Measurements from ENCODE around the gene ENO2.
"Not testable (repeated sequence)": the region's sequence is repeated elsewhere in the genome, so short reads cannot be mapped to it uniquely, and the experiment has no call there.

ENO2 gene

DNA sequence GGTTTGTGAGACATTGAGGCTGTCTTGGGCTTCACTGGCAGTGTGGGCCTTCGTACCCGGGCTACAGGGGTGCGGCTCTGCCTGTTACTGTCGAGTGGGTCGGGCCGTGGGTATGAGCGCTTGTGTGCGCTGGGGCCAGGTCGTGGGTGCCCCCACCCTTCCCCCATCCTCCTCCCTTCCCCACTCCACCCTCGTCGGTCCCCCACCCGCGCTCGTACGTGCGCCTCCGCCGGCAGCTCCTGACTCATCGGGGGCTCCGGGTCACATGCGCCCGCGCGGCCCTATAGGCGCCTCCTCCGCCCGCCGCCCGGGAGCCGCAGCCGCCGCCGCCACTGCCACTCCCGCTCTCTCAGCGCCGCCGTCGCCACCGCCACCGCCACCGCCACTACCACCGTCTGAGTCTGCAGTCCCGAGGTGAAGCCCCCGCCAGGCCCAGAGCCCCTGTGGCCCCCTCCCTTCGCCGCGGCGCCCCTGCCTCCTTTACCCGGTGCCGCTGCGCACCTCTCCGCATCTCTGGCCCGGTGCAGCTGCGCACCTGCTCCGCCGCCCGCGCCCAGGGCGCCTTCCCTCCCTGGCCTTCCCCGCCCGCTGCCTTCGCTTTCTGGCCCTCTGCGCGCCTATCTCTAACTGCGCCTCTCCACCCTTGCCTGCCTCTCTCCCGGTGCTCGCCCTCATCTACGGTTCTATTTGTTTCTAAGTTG is at the start of gene ENO2:
TSS of gene ENO2 (plus strand) at position 335 of the 701 bp plus-strand sequence. CDS start 1,253 bp downstream, outside the sequence.
- DNase-seq (ENCODE audit: low read depth), result peak; percentile 64

DNA sequence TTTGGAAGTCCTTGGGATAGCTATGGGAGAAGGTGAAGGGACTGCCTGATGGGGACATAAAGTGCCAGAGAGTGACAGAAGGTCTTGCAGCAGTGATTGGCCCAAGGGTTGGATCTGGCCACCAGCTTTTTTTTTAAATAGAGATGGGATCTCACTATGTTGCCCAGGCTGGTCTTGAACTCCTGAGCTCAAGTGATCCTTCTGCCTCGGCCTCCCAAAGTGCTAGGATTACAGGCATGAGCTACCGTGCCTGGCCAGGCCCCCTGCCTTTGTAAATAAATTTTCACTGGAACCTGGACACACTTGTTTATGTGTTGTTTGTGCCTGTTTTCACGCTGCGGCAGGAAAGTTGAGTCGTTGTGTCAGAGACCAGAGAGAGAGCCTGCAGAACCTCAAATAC is 49.1 kb upstream of the ENO2 start:
- not testable (repeated sequence) for DNase-seq (ENCODE audit: low read depth)

DNA sequence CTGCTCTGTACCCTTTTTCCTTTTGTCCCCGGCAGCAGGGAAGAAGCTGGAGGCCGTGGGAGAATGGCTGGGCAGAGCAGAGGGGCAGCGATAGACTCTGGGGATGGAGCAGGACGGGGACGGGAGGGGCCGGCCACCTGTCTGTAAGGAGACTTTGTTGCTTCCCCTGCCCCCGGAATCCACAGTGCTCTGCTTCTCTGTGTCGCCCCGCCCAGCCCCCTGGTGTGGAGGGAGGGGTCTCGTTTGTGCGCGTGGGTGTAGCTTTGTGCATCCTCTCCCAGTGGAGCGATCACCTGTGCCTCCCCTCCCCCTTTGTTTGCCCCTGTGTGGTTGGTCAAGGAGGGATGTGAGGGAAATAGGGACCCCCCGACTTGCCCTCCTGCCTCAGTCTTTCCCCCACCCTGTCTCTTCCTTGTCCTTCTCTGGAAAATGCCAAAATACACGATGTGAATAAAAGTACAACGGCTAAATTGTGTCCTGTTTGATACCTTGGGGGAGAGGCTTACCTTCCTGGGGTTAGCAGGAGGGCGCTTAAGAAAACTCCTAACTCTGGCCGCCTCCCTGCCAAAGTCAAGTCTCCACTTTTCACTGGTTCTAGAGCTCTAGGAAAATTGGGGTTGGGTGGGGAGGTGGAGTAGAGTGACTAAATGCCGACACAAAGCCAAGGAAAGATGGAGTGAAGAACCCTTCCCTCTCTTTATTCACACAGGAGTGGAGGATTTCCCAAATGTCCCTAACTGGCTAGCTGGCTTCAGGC is 48.0 kb upstream of the ENO2 start:
- no peak for DNase-seq (ENCODE audit: low read depth)

DNA sequence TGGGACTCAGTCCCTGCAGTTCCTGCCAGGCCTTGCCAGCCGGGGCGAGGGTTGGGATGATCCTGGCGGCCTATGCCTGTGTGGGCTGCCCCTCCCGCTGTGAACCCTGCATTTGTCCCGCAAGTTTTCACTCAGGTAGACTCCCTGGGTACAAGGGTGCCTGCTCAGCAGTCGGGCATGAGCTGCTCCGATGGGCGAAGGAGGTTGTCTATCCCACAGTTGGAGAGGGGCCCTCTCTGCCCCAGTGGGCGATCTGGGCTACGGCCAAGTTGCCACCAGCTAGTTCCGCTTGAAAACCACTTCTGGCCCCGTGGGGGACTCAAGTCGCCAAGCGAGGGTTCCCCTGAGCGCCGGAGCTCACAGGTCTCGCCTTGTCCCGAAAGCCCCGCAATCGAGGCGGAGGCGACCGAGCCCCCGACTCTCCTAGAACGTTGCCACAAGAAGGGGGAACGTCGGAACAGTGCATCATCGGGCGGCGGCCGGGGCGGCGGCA is 47.4 kb upstream of the ENO2 start:
- no peak for DNase-seq (ENCODE audit: low read depth)

DNA sequence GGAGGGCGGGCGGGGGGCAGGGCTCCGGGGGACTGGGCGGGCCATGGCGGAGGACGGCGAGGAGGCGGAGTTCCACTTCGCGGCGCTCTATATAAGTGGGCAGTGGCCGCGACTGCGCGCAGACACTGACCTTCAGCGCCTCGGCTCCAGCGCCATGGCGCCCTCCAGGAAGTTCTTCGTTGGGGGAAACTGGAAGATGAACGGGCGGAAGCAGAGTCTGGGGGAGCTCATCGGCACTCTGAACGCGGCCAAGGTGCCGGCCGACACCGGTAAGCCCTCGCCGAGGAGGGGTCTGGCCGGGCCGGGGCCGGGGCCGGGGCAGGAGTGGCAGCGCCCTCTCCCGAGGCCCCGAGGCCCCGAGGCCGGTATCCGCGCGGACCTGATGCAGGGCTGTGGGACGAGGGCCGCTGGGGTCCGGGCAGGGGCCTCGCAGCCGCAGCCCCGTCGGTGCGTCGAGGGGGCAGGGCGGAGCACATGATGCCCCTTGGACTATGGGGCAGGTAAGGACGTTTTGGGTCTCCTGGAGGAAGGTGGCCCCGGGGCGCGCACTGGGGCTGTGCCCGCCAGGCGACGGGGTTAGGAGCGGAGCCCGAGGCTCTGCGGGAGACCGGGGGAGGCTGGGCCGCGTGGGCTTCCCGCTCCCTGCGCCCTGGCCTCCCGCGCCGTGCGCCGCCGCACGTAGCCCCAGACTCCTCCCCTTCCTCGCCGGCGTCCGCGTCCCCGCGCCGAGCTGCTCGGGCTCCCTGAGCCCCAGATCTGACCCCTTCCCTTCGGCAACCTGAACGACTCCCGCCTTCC is 46.8 kb upstream of the ENO2 start, which contains the start of gene TPI1:
TSS of gene TPI1 (plus strand) at position 119 of the 798 bp plus-strand sequence. CDS start at position 155, 36 bp downstream.
- DNase-seq (ENCODE audit: low read depth), result peak; percentile 66

DNA sequence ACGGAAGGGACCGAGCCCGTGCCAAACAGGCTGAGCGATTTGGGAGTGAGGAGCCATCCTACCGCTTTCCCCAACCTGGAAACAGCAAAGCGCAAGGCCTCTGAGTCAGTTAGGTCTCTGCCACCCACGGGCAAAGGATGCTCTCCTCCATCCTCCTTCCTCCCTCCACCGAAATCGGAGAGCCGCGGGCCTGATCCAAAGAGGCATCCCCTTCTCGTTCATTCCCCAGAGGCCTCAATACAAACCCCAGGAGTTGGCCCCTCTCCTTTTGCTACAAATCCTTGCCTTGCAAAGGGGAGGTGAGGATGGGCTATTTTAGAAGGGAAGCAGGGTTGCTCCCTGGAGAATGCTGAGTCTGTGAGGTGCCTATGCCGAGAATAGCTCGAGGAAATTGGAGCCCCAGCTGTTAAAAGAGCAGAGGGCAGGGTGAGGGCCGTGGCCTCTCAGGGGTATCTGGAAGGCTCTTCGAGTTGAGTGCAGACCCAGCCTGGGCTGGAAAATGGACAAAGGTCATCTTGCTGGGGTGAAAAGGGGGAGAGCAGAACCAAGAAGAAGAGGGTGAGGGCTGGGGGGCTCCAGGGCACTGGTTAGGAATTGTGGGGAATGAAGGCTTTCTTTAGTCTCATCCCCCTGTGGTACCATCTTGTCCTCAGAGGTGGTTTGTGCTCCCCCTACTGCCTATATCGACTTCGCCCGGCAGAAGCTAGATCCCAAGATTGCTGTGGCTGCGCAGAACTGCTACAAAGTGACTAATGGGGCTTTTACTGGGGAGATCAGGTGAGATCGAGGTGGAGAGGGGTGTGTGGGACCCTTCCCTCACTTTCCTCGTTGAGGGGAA is 46.0 kb upstream of the ENO2 start:
- no peak for DNase-seq (ENCODE audit: low read depth)

DNA sequence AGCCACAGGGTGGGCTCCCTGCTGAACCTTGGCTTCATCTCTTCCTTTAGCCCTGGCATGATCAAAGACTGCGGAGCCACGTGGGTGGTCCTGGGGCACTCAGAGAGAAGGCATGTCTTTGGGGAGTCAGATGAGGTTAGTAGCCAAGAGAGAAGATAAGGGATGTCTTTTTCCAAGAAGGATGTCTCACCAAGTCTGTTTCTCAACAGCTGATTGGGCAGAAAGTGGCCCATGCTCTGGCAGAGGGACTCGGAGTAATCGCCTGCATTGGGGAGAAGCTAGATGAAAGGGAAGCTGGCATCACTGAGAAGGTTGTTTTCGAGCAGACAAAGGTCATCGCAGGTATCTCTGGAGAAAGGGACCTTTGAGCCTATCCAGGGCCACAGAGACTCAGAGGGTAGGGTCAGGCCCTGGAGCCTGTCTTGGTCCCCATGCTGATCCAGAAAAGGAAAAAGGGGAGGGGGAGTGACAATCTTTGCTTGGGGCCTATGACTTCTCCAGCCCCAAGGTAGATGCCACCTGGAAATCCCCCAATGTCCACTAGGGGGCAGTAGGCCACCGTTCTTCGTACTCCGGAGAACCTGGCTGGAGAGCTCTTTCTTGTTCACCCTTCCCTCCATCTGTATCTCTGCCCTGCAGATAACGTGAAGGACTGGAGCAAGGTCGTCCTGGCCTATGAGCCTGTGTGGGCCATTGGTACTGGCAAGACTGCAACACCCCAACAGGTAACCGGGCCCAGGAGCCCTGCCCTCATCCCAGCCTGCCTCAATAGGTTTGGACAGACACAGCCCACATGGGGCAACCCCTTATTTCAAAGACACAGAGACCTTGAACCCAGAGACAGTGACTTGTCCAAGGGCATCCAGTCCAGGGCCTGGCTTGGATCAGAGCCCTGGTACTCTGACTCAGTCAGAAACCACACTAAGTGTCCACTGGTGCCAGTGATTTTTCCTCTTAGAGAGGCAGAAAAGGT is 45.0 kb upstream of the ENO2 start:
- peak; percentile 67 for DNase-seq (ENCODE audit: low read depth)

DNA sequence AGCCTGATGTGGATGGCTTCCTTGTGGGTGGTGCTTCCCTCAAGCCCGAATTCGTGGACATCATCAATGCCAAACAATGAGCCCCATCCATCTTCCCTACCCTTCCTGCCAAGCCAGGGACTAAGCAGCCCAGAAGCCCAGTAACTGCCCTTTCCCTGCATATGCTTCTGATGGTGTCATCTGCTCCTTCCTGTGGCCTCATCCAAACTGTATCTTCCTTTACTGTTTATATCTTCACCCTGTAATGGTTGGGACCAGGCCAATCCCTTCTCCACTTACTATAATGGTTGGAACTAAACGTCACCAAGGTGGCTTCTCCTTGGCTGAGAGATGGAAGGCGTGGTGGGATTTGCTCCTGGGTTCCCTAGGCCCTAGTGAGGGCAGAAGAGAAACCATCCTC is 44.1 kb upstream of the ENO2 start:
- not testable (repeated sequence) for DNase-seq (ENCODE audit: low read depth)

DNA sequence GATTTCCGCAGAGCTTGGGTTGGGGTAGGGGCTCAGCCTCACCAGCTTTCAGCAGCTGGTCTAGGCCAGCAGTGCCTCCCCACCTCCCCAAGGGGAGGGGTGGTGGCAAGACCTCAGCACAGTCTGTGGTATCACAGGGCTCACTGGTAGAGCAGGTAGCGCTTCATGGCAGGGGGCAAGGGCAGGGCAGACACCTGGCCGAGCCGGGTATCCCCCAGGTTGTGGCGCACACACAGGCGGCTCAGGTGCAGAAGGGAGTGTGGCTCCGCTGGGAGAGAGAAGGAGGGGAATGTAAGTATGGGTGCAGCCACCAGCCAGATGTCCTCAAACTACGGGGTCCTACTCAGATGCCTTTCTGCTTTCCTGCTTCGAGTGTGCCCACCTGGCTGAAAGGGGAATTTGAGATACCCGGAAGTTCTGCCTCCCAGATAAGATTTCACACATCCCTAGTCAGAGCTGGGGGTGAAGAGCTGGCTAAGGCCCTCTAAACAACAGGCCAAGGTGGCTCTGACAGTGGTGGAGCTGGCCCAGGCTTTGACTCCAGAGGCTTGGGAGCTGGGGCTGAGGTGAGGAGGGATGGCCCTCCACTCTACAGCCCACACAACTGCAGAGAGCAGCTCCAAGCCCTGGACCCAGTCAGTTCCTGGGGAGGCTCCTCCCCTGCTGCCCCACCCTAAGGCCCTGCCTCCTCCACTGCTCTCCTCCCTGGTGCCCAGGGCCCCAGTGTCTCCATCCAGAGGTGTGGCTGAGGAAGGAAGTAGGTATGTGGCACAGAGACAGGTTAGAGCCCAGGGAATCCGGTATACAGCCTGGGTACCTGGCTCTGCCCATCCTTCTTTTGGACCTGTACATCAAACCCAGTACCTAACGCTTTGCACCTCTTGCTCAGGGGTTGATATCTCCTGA is 43.1 kb upstream of the ENO2 start:
- DNase-seq (ENCODE audit: low read depth), result no peak

DNA sequence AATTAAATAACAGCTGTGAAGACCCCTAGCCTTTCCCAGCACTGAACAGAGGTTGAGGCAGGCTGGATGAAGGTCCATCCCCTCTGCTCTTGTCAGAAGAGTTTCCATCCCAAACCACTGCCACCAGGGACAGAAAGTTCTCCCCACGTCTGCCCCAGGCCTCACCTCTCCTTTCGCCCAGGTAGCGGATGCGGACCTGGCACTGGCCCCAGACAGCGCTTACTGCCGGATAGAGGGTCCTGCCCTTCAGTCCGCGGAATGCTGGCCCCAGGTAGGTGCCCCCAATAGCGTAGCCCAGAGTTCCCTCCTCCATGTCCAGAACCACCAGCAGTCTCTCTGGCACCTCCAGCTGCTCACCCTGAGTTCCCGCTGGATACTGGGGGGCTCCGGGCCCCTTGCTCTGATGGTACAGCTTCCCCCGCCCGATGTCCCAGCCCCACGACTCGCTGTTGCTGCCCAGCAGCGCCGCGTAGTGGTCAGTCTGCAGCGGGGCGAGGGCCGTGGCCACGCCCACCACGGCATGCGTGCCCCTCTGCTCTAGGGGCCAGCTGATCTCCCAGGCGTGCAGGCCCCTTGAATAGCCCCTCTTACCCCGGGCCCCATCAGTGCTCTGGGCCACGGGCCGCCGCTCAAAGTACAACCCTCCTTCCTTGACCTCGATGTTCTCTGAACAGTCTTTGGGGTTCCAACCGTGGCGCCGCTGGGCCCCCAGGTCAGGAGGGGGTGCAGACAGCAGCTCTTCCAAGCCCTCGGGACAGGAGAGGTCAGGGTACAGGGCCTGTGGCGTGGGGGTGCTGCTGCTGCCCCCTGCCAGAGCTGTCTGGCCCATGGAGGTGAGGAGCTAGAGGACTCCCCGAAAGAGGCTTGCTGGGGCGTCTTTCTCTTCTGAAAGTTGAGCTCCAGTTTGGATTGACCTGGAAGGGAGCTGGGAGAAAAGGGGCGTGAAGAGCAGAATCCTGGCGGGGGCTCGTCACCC is 42.0 kb upstream of the ENO2 start:
- DNase-seq (ENCODE audit: low read depth), result peak; percentile 70

DNA sequence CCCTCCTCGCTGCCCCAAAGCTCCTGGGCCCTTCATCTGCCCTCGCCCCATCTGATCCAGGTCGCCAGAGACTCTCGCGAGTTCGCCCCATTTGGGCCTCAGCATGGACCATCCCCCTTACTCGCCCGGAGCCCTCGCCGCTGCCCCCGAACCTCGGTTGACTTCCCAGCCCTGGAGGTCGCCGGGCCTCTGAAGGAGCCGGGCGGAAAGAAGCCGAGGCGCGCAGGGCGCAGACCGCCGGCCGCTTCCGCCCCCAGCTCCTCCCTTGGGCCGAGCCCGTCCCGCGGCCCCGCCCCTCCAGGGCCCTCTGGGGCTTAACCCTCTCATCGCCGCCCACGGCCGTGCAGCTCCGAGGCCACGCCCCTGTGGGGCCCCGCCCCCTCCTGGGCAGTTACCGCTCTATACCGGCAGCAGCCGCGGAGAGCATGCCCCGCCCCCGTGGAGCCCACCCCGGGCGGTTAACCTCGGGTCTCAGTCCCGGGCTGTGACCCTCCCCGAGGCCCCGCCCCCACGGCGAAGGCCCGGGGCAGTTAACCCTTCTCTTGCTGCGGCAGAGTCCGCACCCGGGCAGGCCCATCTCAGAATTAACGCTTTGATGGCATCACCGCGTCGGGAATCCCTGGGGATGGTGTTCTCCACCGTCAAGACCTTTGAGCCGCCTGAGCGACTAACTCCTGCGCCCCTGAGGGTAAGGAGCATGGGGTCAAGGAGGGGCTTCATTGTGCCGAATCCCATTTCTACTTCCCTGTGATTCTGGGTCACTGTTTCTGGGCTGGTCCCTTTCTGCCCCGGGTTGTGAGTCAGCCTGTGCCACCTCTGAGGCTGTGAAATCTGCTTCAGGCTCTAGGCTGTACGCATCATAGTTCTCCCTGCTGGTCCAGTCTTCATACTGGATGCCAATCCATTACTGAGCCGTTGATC is 41.0 kb upstream of the ENO2 start, which contains the start of gene SPSB2:
TSS of gene SPSB2 (minus strand) at position 210 of the 921 bp plus-strand sequence. CDS start 402 bp downstream, outside the sequence.
- DNase-seq (ENCODE audit: low read depth), result peak; percentile 99

DNA sequence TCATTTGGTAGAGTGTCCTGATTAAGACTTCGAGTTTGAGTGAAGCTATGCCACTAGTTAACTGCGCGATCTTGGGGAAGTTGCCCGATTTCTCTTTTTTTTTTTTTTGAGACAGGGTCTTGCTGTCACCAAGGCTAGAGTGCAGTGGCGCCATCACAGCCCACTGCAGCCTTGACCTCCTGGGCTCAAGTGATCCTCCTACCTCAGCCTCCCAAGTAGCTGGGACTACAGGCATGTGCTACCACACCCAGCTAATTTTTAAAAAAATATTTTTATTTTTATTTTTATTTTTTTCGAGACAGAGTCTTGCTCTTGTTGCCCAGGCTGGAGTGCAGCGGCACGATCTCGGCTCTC is 40.4 kb upstream of the ENO2 start:
- not testable (repeated sequence) for DNase-seq (ENCODE audit: low read depth)

DNA sequence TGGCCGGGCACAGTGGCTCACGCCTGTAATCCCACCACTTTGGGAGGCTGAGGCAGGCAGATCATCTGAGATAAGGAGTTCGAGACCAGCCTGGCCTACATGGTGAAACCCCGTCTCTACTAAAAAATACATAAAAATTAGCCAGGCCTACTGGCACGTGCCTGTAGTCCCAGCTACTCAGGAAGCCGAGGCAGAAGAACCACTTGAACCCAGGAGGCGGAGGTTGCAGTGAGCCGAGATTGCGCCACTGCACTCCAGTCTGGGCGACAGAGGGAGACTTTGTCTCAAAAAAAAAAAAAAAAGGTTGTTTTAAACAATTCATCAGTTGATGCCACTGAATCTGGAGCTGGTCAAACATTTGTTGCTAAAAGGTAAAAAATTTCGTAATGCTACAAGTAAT is 34.6 kb upstream of the ENO2 start:
- not testable (repeated sequence) for DNase-seq (ENCODE audit: low read depth)

DNA sequence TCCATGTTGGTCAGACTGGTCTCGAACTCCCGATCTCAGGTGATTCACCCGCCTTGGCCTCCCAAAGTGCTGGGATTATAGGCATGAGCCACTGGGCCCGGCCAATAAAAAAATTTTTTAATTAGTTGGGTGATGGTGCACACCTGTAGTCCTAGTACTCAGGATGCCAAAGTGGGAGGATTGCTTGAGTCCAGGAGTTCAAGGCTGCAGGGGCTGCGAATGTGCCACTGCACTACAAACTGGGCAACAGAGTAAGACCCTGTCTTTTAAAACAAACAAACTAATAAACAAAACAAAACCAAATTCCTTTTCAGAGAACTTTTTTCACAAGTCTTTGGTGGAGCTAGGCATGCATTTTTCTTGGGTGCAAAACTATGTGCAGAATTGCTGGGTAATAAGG is 31.1 kb upstream of the ENO2 start:
- DNase-seq (ENCODE audit: low read depth), result no peak

DNA sequence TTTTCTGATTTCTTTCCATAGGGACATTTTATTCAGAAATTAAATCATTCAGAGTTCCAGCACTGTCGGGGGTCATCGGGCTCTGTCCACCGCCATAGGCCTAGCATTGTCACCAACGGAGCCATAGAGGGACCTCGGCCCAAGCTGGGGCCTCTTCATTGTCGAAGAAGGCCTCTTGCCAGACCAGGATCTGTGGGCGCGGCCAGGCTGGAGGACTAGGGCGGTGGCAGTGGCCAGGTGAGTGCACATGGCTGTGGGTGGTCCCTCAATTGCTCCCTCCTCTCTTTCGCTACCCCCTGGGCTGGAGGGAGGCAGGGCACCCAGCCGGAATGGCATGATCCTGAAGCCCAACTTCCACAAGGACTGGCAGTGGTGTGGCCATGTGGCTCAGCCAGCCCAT is 30.7 kb upstream of the ENO2 start:
- DNase-seq (ENCODE audit: low read depth), result no peak

DNA sequence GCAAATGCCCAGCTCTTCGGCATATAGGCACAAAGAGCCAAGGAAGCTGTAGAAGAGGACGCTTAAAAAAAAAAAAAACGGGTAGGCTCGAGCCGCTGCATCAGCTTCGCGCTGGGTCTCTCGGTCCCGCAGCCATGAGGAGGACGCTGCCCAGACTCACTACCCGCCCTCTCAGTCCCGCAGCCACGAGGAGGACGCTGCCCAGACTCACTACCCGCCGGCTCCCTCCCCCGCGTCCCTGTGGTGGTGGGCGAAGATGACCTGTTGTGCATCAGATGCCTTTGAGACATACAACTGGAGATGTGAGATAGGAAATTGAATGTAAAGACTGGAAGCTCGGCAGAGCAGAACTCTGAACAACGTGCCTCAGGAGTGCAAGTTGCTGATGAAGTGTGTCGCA is 29.8 kb upstream of the ENO2 start:
- no peak for DNase-seq (ENCODE audit: low read depth)

Data from stimulated activated CD8-positive, alpha-beta memory T cell treated with anti-CD3 and anti-CD28 coated beads, Interleukin-15, amount 100 ng/mL, for 24 hours (primary cell).